BJ (cell line): ENCODE data around the gene CDIPT. TPM values are rescaled to one million over a fixed set of nuclear protein-coding genes. Genes with fewer than 3 reads are reported as not detected.
"Not testable (repeated sequence)": the region's sequence is repeated elsewhere in the genome, so short reads cannot be mapped to it uniquely, and the experiment has no call there.

Experiments used
- CTCF ChIA-PET: fragments of 350-600 bp; formaldehyde crosslinking; extraction: SDS; loops from one replicate; lab custom pipeline; 2021; ENCODE audit warnings: antibody characterized with exemption, inconsistent platforms; lab: Yijun Ruan, JAX
- POLR2A ChIA-PET: fragments of 300-600 bp; sonication (Branson Sonifier 250); formaldehyde crosslinking; extraction: SDS; loops from one replicate; lab custom pipeline; 2021; ENCODE audit warnings: antibody characterized with exemption; lab: Charles Lee
- DNase-seq: peaks from one replicate; pipeline ENCODE4 v3.0.0-alpha.2; 2011; ENCODE audit warnings: low read depth
- H3K27me3 ChIP-seq: 2 replicates; pipeline ENCODE4 v1.6.0; 2011; ENCODE audit warnings: low read length; ENCODE audit not compliant: control insufficient read depth, insufficient read depth
- H3K36me3 ChIP-seq: 2 replicates; pipeline ENCODE4 v1.5.1; 2011; ENCODE audit warnings: low read length; ENCODE audit not compliant: control insufficient read depth, insufficient read depth
- H3K4me3 ChIP-seq: 2 replicates; pipeline ENCODE4 v1.5.1; 2011; ENCODE audit warnings: low read depth, mild to moderate bottlenecking, control low read depth, low read length
- CTCF ChIP-seq: IDR thresholded peaks from 2 replicates; pipeline ENCODE4 v1.5.1; 2011; ENCODE audit warnings: low read depth, mild to moderate bottlenecking, control low read depth, inconsistent platforms, low read length, moderate library complexity; ENCODE audit not compliant: insufficient read depth
- polyA minus RNA-seq: library from RNA; depleted of rRNA, polyadenylated mRNA; stranded (reverse); fragments of >200 nt; gene quantifications from 2 replicates; pipeline ENCODE4 v1.2.3, GENCODE V29; 2011; rRNA and poly(A)+ RNA removed
- polyA plus RNA-seq: library from polyadenylated mRNA; depleted of rRNA; stranded (reverse); fragments of >200 nt; gene quantifications from 2 replicates; pipeline ENCODE4 v1.2.3, GENCODE V29; 2011; rRNA removed

The CDIPT gene
- polyA plus RNA-seq (148 and 225 TPM in 2 replicates), polyA minus RNA-seq (46.5 and 71.5 TPM in 2 replicates)

GRCh38 chr16:29862884-29863668 is at the start of gene CDIPT:
Gene CDIPT, minus strand, starts transcription at chr16:29863226. Its CDS starts 369 bp downstream, at chr16:29862857.
- Histone ChIP-seq H3K4me3 (peak within 1 kb of the TSS; percentile 87), H3K36me3 (peaks cover 20% of the 10 kb centered on the region), H3K27me3 (no peaks in the 10 kb centered on the region)
- TF ChIP-seq CTCF: peak; percentile 55
- CTCF ChIA-PET: interaction anchor here (1.0 to 2.2 kb wide), 4 partner anchors 13 to 170 kb away, joined by 3 to 10 read pairs (median 6); no protein-coding TSS in a partner anchor
- DNase-seq: peak; percentile 61
- POLR2A ChIA-PET: interaction anchor here (0.6 kb wide), 1 partner anchor 202 kb away, joined by 3 read pairs; no protein-coding TSS in a partner anchor

- CTCF ChIA-PET: interaction anchor here (0.6 kb wide), 2 partner anchors 23 to 120 kb away, joined by 3 read pairs; no protein-coding TSS in a partner anchor
These were observed 49.1 kb upstream of the CDIPT start for GRCh38 chr16:29912087-29912486.

GRCh38 chr16:29911676-29912010 is 48.6 kb upstream of the CDIPT start:
- Histone ChIP-seq H3K27me3 (no peaks in the 10 kb centered on the region), H3K4me3 (no peak overlapping the region), H3K36me3 (peaks cover 1% of the 10 kb centered on the region; the same call in 1 of the 2 replicates)
- no peak for TF ChIP-seq CTCF
- CTCF ChIA-PET: interaction anchor here (0.6 kb wide), 1 partner anchor 24 kb away, joined by 3 read pairs; no protein-coding TSS in a partner anchor
- no peak for DNase-seq
- POLR2A ChIA-PET: no interaction called here

More at GRCh38 chr16:29912087-29912486, 49.1 kb upstream of the CDIPT start:
- Histone ChIP-seq H3K4me3 (no peak overlapping the region), H3K27me3 (no peaks in the 10 kb centered on the region), H3K36me3 (peaks cover 1% of the 10 kb centered on the region; the same call in 1 of the 2 replicates)
- TF ChIP-seq CTCF: no peak
- no peak for DNase-seq
- POLR2A ChIA-PET: no interaction called here

- CTCF ChIA-PET: interaction anchor here (0.6 kb wide), 2 partner anchors 24 to 202 kb away, joined by 3 to 4 read pairs; no protein-coding TSS in a partner anchor
- Histone ChIP-seq H3K27me3 (no peaks in the 10 kb centered on the region), H3K36me3 (peaks cover 1% of the 10 kb centered on the region; the same call in 1 of the 2 replicates), H3K4me3 (no peak overlapping the region)
- no peak for TF ChIP-seq CTCF
- no peak for DNase-seq
- POLR2A ChIA-PET: no interaction called here
These were observed 48.0 kb upstream of the CDIPT start for GRCh38 chr16:29910819-29911675.

GRCh38 chr16:29909851-29910250 is 46.8 kb upstream of the CDIPT start:
- POLR2A ChIA-PET, DNase-seq, H3K4me3 ChIP-seq, H3K27me3 ChIP-seq, H3K36me3 ChIP-seq: not testable (repeated sequence)
- CTCF ChIA-PET: interaction anchor here (1.2 to 2.4 kb wide), 3 partner anchors 10 to 62 kb away, joined by 3 to 9 read pairs (median 4); partner anchors contain the start of genes ASPHD1 and SEZ6L2
